PC-3 (cell line): ENCODE data around the gene MAS1L. TPM values are rescaled to one million over a fixed set of nuclear protein-coding genes. Genes with fewer than 3 reads are reported as not detected.

ENCODE experiments used
- ATAC-seq: fragments of 200-7000 bp; cut with Tn5 transposase; 2 replicates; pipeline ENCODE4 v1.9.1; 2020; ENCODE audit warnings: mild to moderate bottlenecking, moderate library complexity
- BruUV-seq: library from RNA; stranded (reverse); fragments of 400-500 nt; replicated peaks from 2 replicates; lab custom pipeline; 2021; lab: Mats Ljungman, UMichigan
- CTCF ChIA-PET: fragments of 300-600 bp; sonication (Branson Sonifier 250); formaldehyde crosslinking; loops from one replicate; lab custom pipeline; 2022; ENCODE audit warnings: antibody characterized with exemption; lab: Charles Lee
- POLR2A ChIA-PET: fragments of 300-600 bp; sonication (Branson Sonifier 250); formaldehyde crosslinking; loops from one replicate; lab custom pipeline; 2022; ENCODE audit warnings: antibody characterized with exemption; ENCODE audit not compliant: unreplicated experiment; lab: Charles Lee
- DNase-seq: peaks from one replicate; pipeline ENCODE4 v3.0.0-alpha.2; 2015
- H2AFZ ChIP-seq: fragments of 300-600 bp; sonication (generic); 2 replicates; pipeline ENCODE4 v1.6.0; 2016; ENCODE audit warnings: antibody characterized with exemption, low read length
- H3F3A ChIP-seq: fragments of 300-600 bp; sonication (generic); one replicate; pipeline ENCODE4 v1.6.0; 2017; ENCODE audit warnings: antibody characterized with exemption, low read length, control low read depth, mild to moderate bottlenecking; ENCODE audit not compliant: unreplicated experiment
- H3K27ac ChIP-seq: fragments of 300-600 bp; sonication (generic); 2 replicates; pipeline ENCODE4 v1.5.1; 2016; ENCODE audit warnings: mild to moderate bottlenecking, low read length
- H3K27me3 ChIP-seq: fragments of 300-600 bp; sonication (generic); 2 replicates; pipeline ENCODE4 v1.6.1; 2016; ENCODE audit warnings: low read length, mixed read lengths
- H3K36me3 ChIP-seq: fragments of 300-600 bp; sonication (generic); 2 replicates; pipeline ENCODE4 v1.6.1; 2016; ENCODE audit warnings: low read depth, mixed run types, low read length, mixed read lengths
- H3K4me1 ChIP-seq: fragments of 300-600 bp; sonication (generic); 2 replicates; pipeline ENCODE4 v1.5.1; 2016; ENCODE audit warnings: low read length; ENCODE audit not compliant: insufficient read depth
- H3K4me2 ChIP-seq: fragments of 300-600 bp; sonication (generic); 2 replicates; pipeline ENCODE4 v1.6.0; 2016; ENCODE audit warnings: low read length
- H3K4me3 ChIP-seq: fragments of 300-600 bp; sonication (generic); 2 replicates; pipeline ENCODE4 v1.5.1; 2016; ENCODE audit warnings: mild to moderate bottlenecking, low read length, mixed read lengths
- H3K79me2 ChIP-seq: fragments of 300-600 bp; sonication (generic); 2 replicates; pipeline ENCODE4 v1.6.1; 2017; ENCODE audit warnings: low read length, mixed read lengths
- H3K9ac ChIP-seq: fragments of 300-600 bp; sonication (generic); 2 replicates; pipeline ENCODE4 v1.6.0; 2016; ENCODE audit warnings: mild to moderate bottlenecking, low read length
- H3K9me2 ChIP-seq: fragments of 300-600 bp; sonication (generic); replicated peaks from 2 replicates; pipeline ENCODE4 v1.6.1; 2016; ENCODE audit warnings: mixed run types, low read length, mixed read lengths
- H3K9me3 ChIP-seq: fragments of 300-600 bp; sonication (generic); 2 replicates; pipeline ENCODE4 v1.6.1; 2016; ENCODE audit warnings: low read length, mixed read lengths
- H4K20me1 ChIP-seq: fragments of 300-600 bp; sonication (generic); 2 replicates; pipeline ENCODE4 v1.6.1; 2016; ENCODE audit warnings: low read length, mixed read lengths
- CTCF ChIP-seq: fragments of 300-600 bp; sonication (generic); conservative IDR thresholded peaks from 2 replicates; pipeline ENCODE4 v1.5.1; 2017; ENCODE audit warnings: antibody characterized with exemption, low read depth, mild to moderate bottlenecking, low read length
- EZH2 ChIP-seq: fragments of 300-600 bp; sonication (generic); IDR thresholded peaks from one replicate; pipeline ENCODE4 v1.6.1; 2017; ENCODE audit warnings: antibody characterized with exemption, mild to moderate bottlenecking, low read length; ENCODE audit not compliant: unreplicated experiment
- EZH2phosphoT487 ChIP-seq: fragments of 300-600 bp; sonication (generic); IDR thresholded peaks from 2 replicates; pipeline ENCODE4 v1.6.1; 2018; ENCODE audit warnings: mild to moderate bottlenecking, antibody characterized with exemption, low read length, borderline replicate concordance
- intact Hi-C: fragments of 100-400 bp; cut with micrococcal nuclease; formaldehyde crosslinking; loops from 2 replicates; pipeline ENCODE4 v1.9.0; 2023
- total RNA-seq: library from RNA; depleted of rRNA; stranded (reverse); fragments of >200 nt; gene quantifications from 2 replicates; pipeline ENCODE4 v1.2.3, GENCODE V29; 2014

MAS1L gene
- total RNA-seq, 1 experiment from 2014 or later = not detected

DNA sequence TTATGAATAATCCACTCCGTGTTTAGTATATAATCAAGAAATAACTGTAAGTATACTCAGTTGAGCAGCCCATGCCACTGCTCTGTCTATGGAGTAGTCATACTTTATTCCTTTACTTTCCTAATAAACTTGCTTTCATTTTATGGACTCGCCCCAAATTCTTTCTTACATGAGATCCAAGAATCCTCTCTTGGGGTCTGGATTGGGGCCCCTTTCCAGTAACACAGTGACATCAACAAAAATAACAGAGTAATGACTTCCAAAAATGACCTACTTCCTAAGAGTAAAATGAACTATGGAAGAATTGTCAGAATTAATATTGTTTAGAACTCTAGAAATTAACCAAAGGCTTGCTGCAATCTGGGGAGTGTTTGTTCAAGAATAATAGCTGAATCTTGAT lies 22.0 kb downstream of the MAS1L start:
- Histone ChIP-seq H3K4me1 (peaks cover 16% of the 10 kb centered on the region), H3K36me3 (no peaks in the 10 kb centered on the region), H2AFZ (no peak overlapping the region), H3K9me2 (no peaks in the 10 kb centered on the region), H3K4me3 (no peak overlapping the region), H3K27me3 (peaks cover 25% of the 10 kb centered on the region; the same call in 1 of the 2 replicates), H3K27ac (no peak overlapping the region), H3F3A (no peaks in the 10 kb centered on the region), H3K9me3 (no peaks in the 10 kb centered on the region), H3K9ac (no peak overlapping the region), H3K4me2 (no peak overlapping the region), H4K20me1 (no peaks in the 10 kb centered on the region), H3K79me2 (no peaks in the 10 kb centered on the region)
- POLR2A ChIA-PET = no interaction called here
- TF ChIP-seq EZH2 = no peak
- DNase-seq (no peak), ATAC-seq (no peak)
- no TSS peak for BruUV-seq
- intact Hi-C loops = no loop called here
- CTCF ChIA-PET = no interaction called here

DNA sequence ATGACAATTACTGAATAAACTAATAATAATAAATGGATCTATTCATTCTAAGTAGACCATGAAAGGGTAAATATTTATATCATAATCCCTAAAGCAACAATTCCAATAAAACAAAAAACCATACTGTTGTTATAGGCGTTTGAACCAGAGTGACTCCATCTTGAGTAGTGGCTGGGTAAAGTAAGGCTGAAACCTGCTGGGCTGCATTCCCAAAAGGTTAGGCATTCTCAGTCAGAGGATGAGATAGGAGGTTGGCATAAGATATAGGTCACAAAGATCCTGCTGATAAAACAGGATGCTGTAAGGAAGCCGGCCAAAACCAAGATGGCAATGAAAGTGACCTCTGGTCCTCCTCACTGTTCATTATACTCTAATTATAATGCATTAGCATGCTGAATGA lies 22.5 kb downstream of the MAS1L start:
- no peaks in the 10 kb centered on the region for H3K36me3 ChIP-seq
- no TSS peak for BruUV-seq
- intact Hi-C loops = no loop called here
- no peak overlapping the region for H2AFZ ChIP-seq
- H3K9ac ChIP-seq = no peak overlapping the region
- no peaks in the 10 kb centered on the region for H3K9me2 ChIP-seq
- DNase-seq = peak; percentile 78
- H3K4me3 ChIP-seq = no peak overlapping the region
- TF ChIP-seq EZH2 = no peak
- TF ChIP-seq EZH2phosphoT487 = no peak
- no peak overlapping the region for H3K4me2 ChIP-seq
- ChIA-PET CTCF (no interaction called here), POLR2A (no interaction called here)
- H3K9me3 ChIP-seq = no peaks in the 10 kb centered on the region
- ATAC-seq = no peak
- peaks cover 16% of the 10 kb centered on the region for H3K4me1 ChIP-seq
- H3K27ac ChIP-seq = no peak overlapping the region
- H3K27me3 ChIP-seq = peaks cover 21% of the 10 kb centered on the region; the same call in 1 of the 2 replicates
- H3F3A ChIP-seq = no peaks in the 10 kb centered on the region
- no peaks in the 10 kb centered on the region for H4K20me1 ChIP-seq
- no peaks in the 10 kb centered on the region for H3K79me2 ChIP-seq

- H3K4me2 ChIP-seq = no peak overlapping the region
- H2AFZ ChIP-seq = no peak overlapping the region
- ChIA-PET CTCF (no interaction called here), POLR2A (no interaction called here)
- no peaks in the 10 kb centered on the region for H3K9me2 ChIP-seq
- no peak overlapping the region for H3K27ac ChIP-seq
- H3K4me1 ChIP-seq = peaks cover 16% of the 10 kb centered on the region
- peaks cover 35% of the 10 kb centered on the region for H3K27me3 ChIP-seq
- H4K20me1 ChIP-seq = no peaks in the 10 kb centered on the region
- no peaks in the 10 kb centered on the region for H3K79me2 ChIP-seq
- ATAC-seq (no peak), DNase-seq (no peak)
- no peaks in the 10 kb centered on the region for H3K36me3 ChIP-seq
- intact Hi-C loops = no loop called here
- no peak overlapping the region for H3K9ac ChIP-seq
- TF ChIP-seq EZH2 = no peak
- no peak for TF ChIP-seq EZH2phosphoT487
- TF ChIP-seq CTCF = no peak
- H3K4me3 ChIP-seq = no peak overlapping the region
- BruUV-seq = no TSS peak
- no peaks in the 10 kb centered on the region for H3K9me3 ChIP-seq
- H3F3A ChIP-seq = no peaks in the 10 kb centered on the region
Measured at GRCh38 chr6:29462022-29462421, 25.7 kb downstream of the MAS1L start.
